ENCODE results near the gene DYNLT1. TPM values are rescaled to one million over a fixed set of nuclear protein-coding genes. Genes with fewer than 3 reads are reported as not detected.
A peak's percentile ranks its signal among the peaks of the same experiment; 100 is the strongest.

DYNLT1 gene
- total and polyA plus RNA-seq, 5 donors from 2014 or later: 103 to 127 (median 121) TPM

- ATAC-seq (ENCODE audit: low read depth in 2 of 2) (no peak), DNase-seq (no peak)
- Mint-ChIP-seq H3K4me3 (no peak overlapping the region), H3K4me1 (peaks cover 2 to 13% (median 5%) of the 10 kb centered on the region in 4 donors), H3K9me3 (no peaks in the 10 kb centered on the region), H3K27ac (peak overlapping the region in 1 of 3 donors; percentile 21), H3K36me3 (peaks cover 34% of the 10 kb centered on the region), H3K27me3 (no peaks in the 10 kb centered on the region)
- Histone ChIP-seq H3K27me3 (ENCODE audit: control insufficient read depth, insufficient read depth, low read length) (no peaks in the 10 kb centered on the region), H3K27ac (ENCODE audit: insufficient read depth, low read length, poor library complexity, severe bottlenecking) (no peak overlapping the region), H3K9me3 (ENCODE audit: control insufficient read depth in 2 of 2, low read length in 2 of 2) (no peaks in the 10 kb centered on the region), H3K4me1 (ENCODE audit: control insufficient read depth, insufficient read depth, low read length, poor library complexity, severe bottlenecking) (no peaks in the 10 kb centered on the region), H3K36me3 (ENCODE audit: control insufficient read depth, insufficient read depth, low read length) (peaks cover 75% of the 10 kb centered on the region), H3K4me3 (ENCODE audit: low read depth, low read length) (no peak overlapping the region)
Measured at GRCh38 chr6:158596861-158597260, 47.7 kb downstream of the DYNLT1 start.

- peak in 2 of 3 donors; percentile 17 to 52 for DNase-seq
- Histone ChIP-seq H3K36me3 (ENCODE audit: control insufficient read depth, insufficient read depth, low read length) (peaks cover 87% of the 10 kb centered on the region), H3K4me1 (ENCODE audit: control insufficient read depth, insufficient read depth, low read length, poor library complexity, severe bottlenecking) (no peaks in the 10 kb centered on the region), H3K27ac (ENCODE audit: insufficient read depth, low read length, poor library complexity, severe bottlenecking) (no peak overlapping the region), H3K4me3 (ENCODE audit: low read depth, low read length) (no peak overlapping the region), H3K9me3 (ENCODE audit: control insufficient read depth in 2 of 2, low read length in 2 of 2) (no peaks in the 10 kb centered on the region), H3K27me3 (ENCODE audit: control insufficient read depth, insufficient read depth, low read length) (no peaks in the 10 kb centered on the region)
- Mint-ChIP-seq H3K4me3 (no peak overlapping the region), H3K9me3 (no peaks in the 10 kb centered on the region), H3K27ac (peak overlapping the region in 1 of 3 donors; percentile 48), H3K27me3 (no peaks in the 10 kb centered on the region), H3K4me1 (peaks cover 0 to 20% (median 5%) of the 10 kb centered on the region in 4 donors), H3K36me3 (peaks cover 49% of the 10 kb centered on the region)
- peak in 1 of 2 donors; percentile 48 for ATAC-seq (ENCODE audit: low read depth in 2 of 2)
Measured at GRCh38 chr6:158595223-158595622, 49.3 kb downstream of the DYNLT1 start.

GRCh38 chr6:158593670-158594069 lies 50.9 kb downstream of the DYNLT1 start:
- Histone ChIP-seq H3K27ac (ENCODE audit: insufficient read depth, low read length, poor library complexity, severe bottlenecking) (no peak overlapping the region), H3K27me3 (ENCODE audit: control insufficient read depth, insufficient read depth, low read length) (no peaks in the 10 kb centered on the region), H3K36me3 (ENCODE audit: control insufficient read depth, insufficient read depth, low read length) (peaks cover 89% of the 10 kb centered on the region), H3K9me3 (ENCODE audit: control insufficient read depth in 2 of 2, low read length in 2 of 2) (no peaks in the 10 kb centered on the region), H3K4me3 (ENCODE audit: low read depth, low read length) (no peak overlapping the region), H3K4me1 (ENCODE audit: control insufficient read depth, insufficient read depth, low read length, poor library complexity, severe bottlenecking) (no peaks in the 10 kb centered on the region)
- Mint-ChIP-seq H3K36me3 (peaks cover 56% of the 10 kb centered on the region), H3K9me3 (no peaks in the 10 kb centered on the region), H3K4me1 (peaks cover 0 to 18% (median 5%) of the 10 kb centered on the region in 4 donors), H3K27ac (peak overlapping the region in 1 of 3 donors; percentile 31), H3K27me3 (no peaks in the 10 kb centered on the region), H3K4me3 (no peak overlapping the region)
- ATAC-seq (ENCODE audit: low read depth in 2 of 2): no peak
- no peak for DNase-seq

GRCh38 chr6:158591810-158592209 lies 52.7 kb downstream of the DYNLT1 start:
- H3K27me3 Mint-ChIP-seq: no peaks in the 10 kb centered on the region
- Histone ChIP-seq H3K4me3 (ENCODE audit: low read depth, low read length) (no peak overlapping the region), H3K27ac (ENCODE audit: insufficient read depth, low read length, poor library complexity, severe bottlenecking) (no peak overlapping the region), H3K27me3 (ENCODE audit: control insufficient read depth, insufficient read depth, low read length) (no peaks in the 10 kb centered on the region), H3K9me3 (ENCODE audit: control insufficient read depth in 2 of 2, low read length in 2 of 2) (no peaks in the 10 kb centered on the region), H3K36me3 (ENCODE audit: control insufficient read depth, insufficient read depth, low read length) (peaks cover 92% of the 10 kb centered on the region), H3K4me1 (ENCODE audit: control insufficient read depth, insufficient read depth, low read length, poor library complexity, severe bottlenecking) (no peaks in the 10 kb centered on the region)
- peak overlapping the region in 1 of 3 donors; percentile 10 for H3K27ac Mint-ChIP-seq
- ATAC-seq (ENCODE audit: low read depth in 2 of 2) (no peak), DNase-seq (no peak)
- peaks cover 0 to 14% (median 5%) of the 10 kb centered on the region in 4 donors for H3K4me1 Mint-ChIP-seq
- no peak overlapping the region for H3K4me3 Mint-ChIP-seq
- H3K9me3 Mint-ChIP-seq: peaks cover 0 to 1% (median 0%) of the 10 kb centered on the region in 7 donors
- peaks cover 66% of the 10 kb centered on the region for H3K36me3 Mint-ChIP-seq

- Histone ChIP-seq H3K36me3 (ENCODE audit: control insufficient read depth, insufficient read depth, low read length) (peaks cover 92% of the 10 kb centered on the region), H3K4me1 (ENCODE audit: control insufficient read depth, insufficient read depth, low read length, poor library complexity, severe bottlenecking) (no peaks in the 10 kb centered on the region), H3K9me3 (ENCODE audit: control insufficient read depth in 2 of 2, low read length in 2 of 2) (no peaks in the 10 kb centered on the region), H3K27me3 (ENCODE audit: control insufficient read depth, insufficient read depth, low read length) (no peaks in the 10 kb centered on the region), H3K4me3 (ENCODE audit: low read depth, low read length) (no peak overlapping the region), H3K27ac (ENCODE audit: insufficient read depth, low read length, poor library complexity, severe bottlenecking) (no peak overlapping the region)
- H3K36me3 Mint-ChIP-seq: peaks cover 64% of the 10 kb centered on the region
- H3K27me3 Mint-ChIP-seq: no peaks in the 10 kb centered on the region
- H3K27ac Mint-ChIP-seq: peak overlapping the region in 1 of 3 donors; percentile 10
- peaks cover 0 to 1% (median 0%) of the 10 kb centered on the region in 7 donors for H3K9me3 Mint-ChIP-seq
- DNase-seq (no peak), ATAC-seq (ENCODE audit: low read depth in 2 of 2) (no peak)
- H3K4me3 Mint-ChIP-seq: no peak overlapping the region
- H3K4me1 Mint-ChIP-seq: peaks cover 0 to 12% (median 4%) of the 10 kb centered on the region in 4 donors
Measured at GRCh38 chr6:158591134-158591809, 53.3 kb downstream of the DYNLT1 start.

- DNase-seq: no peak
- peaks cover 94% of the 10 kb centered on the region for H3K36me3 ChIP-seq (ENCODE audit: control insufficient read depth, insufficient read depth, low read length)
- Mint-ChIP-seq H3K36me3 (peaks cover 70% of the 10 kb centered on the region), H3K4me1 (peaks cover 0 to 10% (median 0%) of the 10 kb centered on the region in 4 donors), H3K9me3 (peaks cover 0 to 1% (median 0%) of the 10 kb centered on the region in 7 donors), H3K27me3 (no peaks in the 10 kb centered on the region), H3K4me3 (no peak overlapping the region), H3K27ac (no peak overlapping the region)
- no peaks in the 10 kb centered on the region for H3K27me3 ChIP-seq (ENCODE audit: control insufficient read depth, insufficient read depth, low read length)
- no peak overlapping the region for H3K4me3 ChIP-seq (ENCODE audit: low read depth, low read length)
- no peak for ATAC-seq (ENCODE audit: low read depth in 2 of 2)
- no peaks in the 10 kb centered on the region for H3K4me1 ChIP-seq (ENCODE audit: control insufficient read depth, insufficient read depth, low read length, poor library complexity, severe bottlenecking)
- H3K27ac ChIP-seq (ENCODE audit: insufficient read depth, low read length, poor library complexity, severe bottlenecking): no peak overlapping the region
- H3K9me3 ChIP-seq (ENCODE audit: control insufficient read depth in 2 of 2, low read length in 2 of 2): no peaks in the 10 kb centered on the region
Measured at GRCh38 chr6:158589366-158589765, 55.2 kb downstream of the DYNLT1 start.

- H3K27me3 Mint-ChIP-seq: no peaks in the 10 kb centered on the region
- Histone ChIP-seq H3K27ac (ENCODE audit: insufficient read depth, low read length, poor library complexity, severe bottlenecking) (no peak overlapping the region), H3K27me3 (ENCODE audit: control insufficient read depth, insufficient read depth, low read length) (no peaks in the 10 kb centered on the region), H3K36me3 (ENCODE audit: control insufficient read depth, insufficient read depth, low read length) (peaks cover 84% of the 10 kb centered on the region), H3K9me3 (ENCODE audit: control insufficient read depth in 2 of 2, low read length in 2 of 2) (no peaks in the 10 kb centered on the region), H3K4me1 (ENCODE audit: control insufficient read depth, insufficient read depth, low read length, poor library complexity, severe bottlenecking) (no peaks in the 10 kb centered on the region), H3K4me3 (ENCODE audit: low read depth, low read length) (no peak overlapping the region)
- H3K4me1 Mint-ChIP-seq: peaks cover 0 to 10% (median 0%) of the 10 kb centered on the region in 4 donors
- ATAC-seq (ENCODE audit: low read depth in 2 of 2) (no peak), DNase-seq (no peak)
- H3K27ac Mint-ChIP-seq: no peak overlapping the region
- no peak overlapping the region for H3K4me3 Mint-ChIP-seq
- peaks cover 69% of the 10 kb centered on the region for H3K36me3 Mint-ChIP-seq
- peaks cover 0 to 1% (median 0%) of the 10 kb centered on the region in 7 donors for H3K9me3 Mint-ChIP-seq
Measured at GRCh38 chr6:158586652-158587051, 57.9 kb downstream of the DYNLT1 start.
